Liver (tissue), 9 donors: ENCODE results near the gene SPC24. TPM values are rescaled to one million over a fixed set of nuclear protein-coding genes. Genes with fewer than 3 reads are reported as not detected.
A peak's percentile ranks its signal among the peaks of the same experiment; 100 is the strongest.

ENCODE experiments used
- DNase-seq: peaks from one replicate; pipeline ENCODE4 v3.0.0-alpha.2; 2017; ENCODE audit warnings: low spot score
- H3K27ac ChIP-seq, 2 donors: one replicate each; pipeline ENCODE4 v1.7.0; 2013; ENCODE audit warnings: inconsistent platforms in 2 of 2, low read length in 2 of 2, control low read depth in 1 of 2, low read depth in 1 of 2, mild to moderate bottlenecking in 1 of 2
- H3K27me3 ChIP-seq, 4 donors: one replicate each; pipeline versions ENCODE4 v1.6.1 to v1.7.0; 2013; ENCODE audit warnings: low read length in 3 of 4, inconsistent platforms in 1 of 4, mild to moderate bottlenecking in 1 of 4, moderate library complexity in 1 of 4; ENCODE audit not compliant: control insufficient read depth in 4 of 4, insufficient read depth in 4 of 4
- H3K36me3 ChIP-seq, 4 donors: one replicate each; pipeline versions ENCODE4 v1.6.1 to v1.7.0; 2013; ENCODE audit warnings: low read length in 3 of 4, mild to moderate bottlenecking in 3 of 4, low read depth in 1 of 4, moderate library complexity in 1 of 4; ENCODE audit not compliant: control insufficient read depth in 4 of 4, insufficient read depth in 3 of 4
- H3K4me1 ChIP-seq, 4 donors: one replicate each; pipeline versions ENCODE4 v1.6.1 to v1.7.0; 2013; ENCODE audit warnings: low read length in 3 of 4, mild to moderate bottlenecking in 3 of 4, moderate library complexity in 1 of 4; ENCODE audit not compliant: control insufficient read depth in 4 of 4, insufficient read depth in 4 of 4
- H3K4me3 ChIP-seq, 3 donors: one replicate each; pipeline versions ENCODE4 v1.6.1 to v1.7.0; 2013; ENCODE audit warnings: low read length in 3 of 3, control low read depth in 1 of 3, low read depth in 1 of 3, mild to moderate bottlenecking in 1 of 3
- H3K9ac ChIP-seq, 2 donors: one replicate each; pipeline ENCODE4 v1.7.0; 2013; ENCODE audit warnings: low read length in 2 of 2, mild to moderate bottlenecking in 2 of 2, moderate library complexity in 2 of 2, control low read depth in 1 of 2, low read depth in 1 of 2
- H3K9me3 ChIP-seq, 4 donors: one replicate each; pipeline versions ENCODE4 v1.6.1 to v1.7.0; 2013; ENCODE audit warnings: low read length in 3 of 4; ENCODE audit not compliant: control insufficient read depth in 4 of 4
- ATF3 ChIP-seq: IDR thresholded peaks from 2 replicates; pipeline ENCODE4 v1.6.1; 2016; ENCODE audit warnings: antibody characterized with exemption
- CTCF ChIP-seq: fragments of 150-350 bp; IDR thresholded peaks from 2 replicates; pipeline ENCODE4 v1.5.1; 2017; ENCODE audit warnings: improper control_type of control experiment, low read depth, low read length; ENCODE audit not compliant: missing input control
- EGR1 ChIP-seq, 2 donors: IDR thresholded peaks; 2 replicates each; pipeline ENCODE4 v1.6.1; 2016 to 2018; ENCODE audit warnings: antibody characterized with exemption in 2 of 2, low read depth in 2 of 2
- FOXA1 ChIP-seq: IDR thresholded peaks from 2 replicates; pipeline ENCODE4 v1.6.1; 2016; ENCODE audit warnings: antibody characterized with exemption
- FOXA2 ChIP-seq: IDR thresholded peaks from 2 replicates; pipeline ENCODE4 v1.6.1; 2016; ENCODE audit warnings: antibody characterized with exemption
- GABPA ChIP-seq, 2 donors: IDR thresholded peaks in 1 of 2; conservative IDR thresholded peaks in 1 of 2; 2 replicates each; pipeline ENCODE4 v1.6.1; 2016; ENCODE audit warnings: antibody characterized with exemption in 2 of 2, mild to moderate bottlenecking in 1 of 2, moderate library complexity in 1 of 2
- HNF4A ChIP-seq, 2 donors: conservative IDR thresholded peaks; 2 replicates each; pipeline ENCODE4 v1.6.1; 2016; ENCODE audit warnings: antibody characterized with exemption in 2 of 2, mild to moderate bottlenecking in 2 of 2
- HNF4G ChIP-seq: IDR thresholded peaks from 2 replicates; pipeline ENCODE4 v1.6.1; 2016; ENCODE audit warnings: antibody characterized with exemption
- JUND ChIP-seq, 2 donors: IDR thresholded peaks; 2 replicates each; pipeline ENCODE4 v1.6.1; 2016; ENCODE audit warnings: antibody characterized with exemption in 2 of 2
- MAX ChIP-seq: IDR thresholded peaks from 2 replicates; pipeline ENCODE4 v1.6.1; 2016; ENCODE audit warnings: antibody characterized with exemption
- NR2F2 ChIP-seq: IDR thresholded peaks from 2 replicates; pipeline ENCODE4 v1.6.1; 2016; ENCODE audit warnings: antibody characterized with exemption
- RAD21 ChIP-seq, 2 donors: IDR thresholded peaks; 2 replicates each; pipeline ENCODE4 v1.6.1; 2016; ENCODE audit warnings: antibody characterized with exemption in 2 of 2, mild to moderate bottlenecking in 2 of 2
- REST ChIP-seq: IDR thresholded peaks from 2 replicates; pipeline ENCODE4 v1.6.1; 2016; ENCODE audit warnings: antibody characterized with exemption, mild to moderate bottlenecking
- RXRA ChIP-seq, 2 donors: IDR thresholded peaks; 2 replicates each; pipeline ENCODE4 v1.6.1; 2017 to 2018; ENCODE audit warnings: antibody characterized with exemption in 2 of 2, mild to moderate bottlenecking in 1 of 2
- SP1 ChIP-seq: IDR thresholded peaks from 2 replicates; pipeline ENCODE4 v1.6.1; 2018; ENCODE audit warnings: antibody characterized with exemption, mild to moderate bottlenecking
- TAF1 ChIP-seq: conservative IDR thresholded peaks from 2 replicates; pipeline ENCODE4 v1.6.1; 2016; ENCODE audit warnings: antibody characterized with exemption, mild to moderate bottlenecking
- YY1 ChIP-seq: IDR thresholded peaks from 2 replicates; pipeline ENCODE4 v1.6.1; 2016; ENCODE audit warnings: antibody characterized with exemption, mild to moderate bottlenecking
- ZBTB33 ChIP-seq: IDR thresholded peaks from 2 replicates; pipeline ENCODE4 v1.6.1; 2016; ENCODE audit warnings: antibody characterized with exemption
- WGBS: extraction: QIAGEN DNeasy Blood & Tissue Kit; methylation state at CpG from one replicate; pipeline ENCODE4 v1.1.7; 2013; 5-methylcytosine and 5-hydroxymethylcytosine counted together
- polyA plus RNA-seq, 2 donors: library from polyadenylated mRNA; stranded (reverse) in 1 of 2; unstranded in 1 of 2; fragments of 200-250 nt in 1 of 2; fragments of >200 nt in 1 of 2; fragmentation: Nextera tagmentation in 1 of 2; extraction: Ambion mirVana in 1 of 2; gene quantifications; one replicate each; pipeline versions ENCODE4 v1.2.1 to v1.2.3, GENCODE V29; 2013 to 2015
- total RNA-seq, 2 donors: library from RNA; depleted of rRNA; stranded (reverse); fragments of >200 nt; gene quantifications; one replicate each; pipeline ENCODE4 v1.2.3, GENCODE V29; 2014
- donor health status: healthy.
- donor health status: healthy.
- donor health status: healthy.
- donor health status: healthy.
- donor health status: healthy.

The SPC24 gene
- total and polyA plus RNA-seq, 4 donors, result 0.42 to 72.5 (median 1.3) TPM

- TF ChIP-seq RAD21 (IDR thresholded peaks at IDR 0.05), result no peak
- TF ChIP-seq HNF4G, result no peak
Observed at GRCh38 chr19:11200931-11201330, 45.3 kb upstream of the SPC24 start (continued).

GRCh38 chr19:11200015-11200574 is 44.5 kb upstream of the SPC24 start:
- Histone ChIP-seq H3K36me3 (no peaks in the 10 kb centered on the region), H3K9ac (no peak overlapping the region), H3K27ac (peak overlapping the region; percentile 44 to 83), H3K9me3 (no peaks in the 10 kb centered on the region), H3K4me3 (no peak overlapping the region), H3K27me3 (no peaks in the 10 kb centered on the region), H3K4me1 (peaks cover 4 to 65% (median 45%) of the 10 kb centered on the region in 4 donors)
- 86% methylated on average over 15 of the region's 15 CpGs for WGBS
- TF ChIP-seq RXRA (IDR thresholded peaks at IDR 0.05), result no peak
- TF ChIP-seq REST, result no peak
- TF ChIP-seq FOXA1, result no peak
- TF ChIP-seq ZBTB33, result no peak
- TF ChIP-seq YY1, result no peak
- TF ChIP-seq FOXA2, result no peak
- no peak for TF ChIP-seq ATF3
- TF ChIP-seq NR2F2, result no peak
- TF ChIP-seq MAX, result no peak
- no peak for TF ChIP-seq GABPA (IDR thresholded peaks at IDR 0.05 in 1 of 2, conservative IDR thresholded peaks at IDR 0.05 in 1 of 2)
- TF ChIP-seq JUND (IDR thresholded peaks at IDR 0.05), result no peak
- TF ChIP-seq CTCF, result no peak
- no peak for TF ChIP-seq HNF4G
- no peak for TF ChIP-seq EGR1 (IDR thresholded peaks at IDR 0.05; ENCODE audit: low read depth in 2 of 2)
- TF ChIP-seq RAD21 (IDR thresholded peaks at IDR 0.05), result no peak
- TF ChIP-seq SP1, result no peak
- no peak for TF ChIP-seq HNF4A (conservative IDR thresholded peaks at IDR 0.05)
- TF ChIP-seq TAF1, result no peak
- DNase-seq, result no peak
